HG03108 (cell line): ENCODE measurements around the gene JAK1.
A peak's percentile ranks its signal among the peaks of the same experiment; 100 is the strongest.
"Not testable (repeated sequence)": the region's sequence is repeated elsewhere in the genome, so short reads cannot be mapped to it uniquely, and the experiment has no call there.

ENCODE experiments used
- ATAC-seq: cut with Tn5 transposase; IDR thresholded peaks from one replicate; pipeline ENCODE4 v1.9.1; 2021; ENCODE audit warnings: moderate library complexity; ENCODE audit not compliant: unreplicated experiment

JAK1 gene

DNA sequence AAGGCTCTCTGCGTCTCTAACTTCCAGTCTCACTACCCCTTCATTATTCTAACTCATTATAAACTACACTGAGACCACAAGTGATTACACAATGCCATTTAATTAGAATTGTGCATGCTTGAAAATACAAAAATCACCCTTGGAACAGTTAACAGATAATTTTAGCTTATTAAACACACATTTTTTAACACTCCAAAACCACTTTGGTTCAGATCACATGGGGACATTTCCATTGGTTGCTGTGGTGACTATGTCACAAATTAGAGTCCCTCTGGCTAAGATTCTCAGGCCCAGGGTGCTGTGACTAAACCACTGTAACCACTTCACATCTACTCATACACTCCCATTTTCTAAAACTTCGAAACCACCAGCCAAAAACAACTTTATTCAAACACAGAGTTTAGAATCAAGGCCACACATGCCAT, 43.0 kb downstream of the JAK1 start:
- no peak for ATAC-seq

DNA sequence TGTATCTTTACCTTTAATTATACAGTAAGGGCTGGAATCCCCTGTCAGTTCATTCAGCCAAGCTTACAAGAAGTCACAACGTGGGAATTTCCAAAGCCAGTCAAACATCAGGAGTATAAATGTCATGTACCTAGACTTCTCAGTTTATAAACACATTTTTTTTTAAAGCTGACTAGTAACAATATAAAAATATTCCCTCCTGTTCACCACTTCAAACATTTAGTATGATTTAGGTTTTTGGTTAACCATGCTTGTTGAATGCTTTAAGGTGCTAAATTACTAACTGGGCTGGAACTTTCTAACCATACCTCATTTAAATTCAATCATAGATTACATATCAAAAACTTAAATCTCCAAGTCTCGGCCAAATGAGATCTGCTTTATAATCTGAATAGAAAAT, 44.0 kb downstream of the JAK1 start:
- no peak for ATAC-seq

DNA sequence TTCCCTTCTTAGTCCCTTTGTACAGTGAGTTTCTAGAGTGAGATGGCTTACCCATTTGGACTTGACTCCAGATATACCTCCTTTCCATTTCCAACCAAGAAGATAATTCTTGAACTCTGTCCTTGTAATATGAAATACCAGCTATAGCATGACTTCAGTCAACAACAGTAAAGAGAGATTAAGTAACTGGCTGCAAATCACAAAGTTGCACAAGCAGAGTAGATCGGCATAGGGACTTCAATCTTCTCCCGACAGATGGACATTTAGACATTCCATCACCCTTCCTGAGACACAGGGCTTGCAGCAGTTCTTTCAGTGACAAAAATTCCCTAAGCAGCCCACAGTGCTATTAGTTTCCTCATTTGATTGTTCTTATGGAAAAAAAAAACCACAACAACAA, 44.6 kb downstream of the JAK1 start:
- no peak for ATAC-seq

DNA sequence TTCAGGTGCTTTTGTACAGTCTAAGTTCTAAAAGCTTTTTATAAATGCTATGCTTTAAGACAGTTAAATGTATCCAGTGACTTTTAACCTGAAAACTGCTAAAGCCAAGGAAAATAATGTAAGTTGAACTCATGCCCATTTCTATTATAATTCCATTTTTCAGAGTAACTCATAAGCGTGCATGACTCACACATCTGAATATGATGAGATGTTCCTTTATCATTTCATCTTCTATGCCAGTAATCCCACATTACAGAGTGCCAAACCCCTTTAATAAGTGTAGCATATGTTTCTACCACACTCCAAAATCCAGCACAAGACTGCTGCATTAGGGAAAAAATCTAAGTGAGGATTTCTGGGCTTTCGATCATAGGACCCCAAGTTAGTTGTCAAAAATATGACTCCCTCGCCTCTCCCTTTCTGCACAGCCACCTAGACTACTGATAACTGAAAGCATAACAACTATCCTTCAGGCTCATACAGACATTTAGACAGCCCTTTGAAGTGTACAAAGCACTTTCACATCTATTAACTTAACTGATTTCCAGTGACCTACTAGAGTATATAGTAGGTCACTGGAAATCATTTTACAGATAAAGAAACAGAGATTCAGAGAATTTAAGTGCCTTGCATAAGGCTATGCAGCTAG, 45.3 kb downstream of the JAK1 start:
- ATAC-seq = no peak

DNA sequence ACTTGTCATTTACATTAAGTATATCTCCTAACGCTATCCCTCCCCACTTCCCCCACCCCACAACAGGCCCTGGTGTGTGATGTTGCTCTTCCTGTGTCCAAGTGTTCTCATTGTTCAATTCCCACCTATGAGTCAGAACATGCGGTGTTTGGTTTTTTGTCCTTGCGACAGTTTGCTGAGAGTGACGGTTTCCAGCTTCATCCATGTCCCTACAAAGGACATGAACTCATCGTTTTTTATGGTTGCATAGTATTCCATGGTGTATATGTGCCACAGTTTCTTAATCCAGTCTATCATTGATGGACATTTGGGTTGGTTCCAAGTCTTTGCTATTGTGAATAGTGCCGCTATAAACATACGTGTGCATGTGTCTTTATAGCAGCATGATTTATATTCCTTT, 47.2 kb downstream of the JAK1 start:
- ATAC-seq = not testable (repeated sequence)

DNA sequence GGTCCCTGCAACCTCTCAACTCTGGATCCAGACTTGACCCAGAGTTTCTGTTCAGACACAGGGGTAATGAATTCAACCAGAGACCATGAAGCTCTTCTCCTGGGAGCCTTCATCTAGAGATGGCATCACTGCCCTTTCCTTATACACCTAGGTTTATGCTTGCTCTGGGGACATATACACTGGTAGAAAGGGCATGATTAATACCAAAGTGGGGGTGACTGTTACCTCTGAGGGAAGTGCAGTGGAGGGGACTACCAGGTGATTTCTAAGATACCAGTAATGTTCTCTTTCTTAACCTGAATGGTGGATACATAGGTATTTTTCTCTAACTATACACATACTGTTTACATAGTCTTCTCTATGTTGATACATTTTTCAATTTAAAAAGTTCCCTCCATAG, 48.4 kb downstream of the JAK1 start:
- no peak for ATAC-seq

DNA sequence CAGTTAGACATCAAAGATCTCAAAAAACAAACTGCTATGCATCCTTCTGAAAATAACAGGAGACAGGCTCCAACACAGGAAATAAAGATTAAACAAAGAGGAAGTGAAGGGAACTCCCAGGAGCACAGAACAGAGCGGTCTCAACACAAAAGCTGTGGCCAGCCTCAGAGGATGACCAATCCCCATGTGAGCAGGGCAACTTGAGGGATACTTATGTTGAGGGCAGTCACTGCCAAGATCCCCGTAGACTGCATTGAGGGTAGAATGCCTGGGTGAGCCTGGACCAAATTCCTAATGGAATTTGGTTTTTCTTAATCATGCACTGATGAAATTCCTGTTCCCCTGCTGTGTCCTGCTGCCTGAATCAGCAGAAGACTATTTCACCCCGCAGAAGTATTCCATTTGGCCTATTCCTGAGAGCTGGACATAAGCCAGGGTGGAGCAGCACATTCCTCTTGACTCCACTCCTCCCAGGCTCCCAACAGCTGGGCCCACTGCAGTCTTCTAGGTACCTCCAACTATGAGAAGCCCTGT, 49.0 kb downstream of the JAK1 start:
- ATAC-seq = no peak

DNA sequence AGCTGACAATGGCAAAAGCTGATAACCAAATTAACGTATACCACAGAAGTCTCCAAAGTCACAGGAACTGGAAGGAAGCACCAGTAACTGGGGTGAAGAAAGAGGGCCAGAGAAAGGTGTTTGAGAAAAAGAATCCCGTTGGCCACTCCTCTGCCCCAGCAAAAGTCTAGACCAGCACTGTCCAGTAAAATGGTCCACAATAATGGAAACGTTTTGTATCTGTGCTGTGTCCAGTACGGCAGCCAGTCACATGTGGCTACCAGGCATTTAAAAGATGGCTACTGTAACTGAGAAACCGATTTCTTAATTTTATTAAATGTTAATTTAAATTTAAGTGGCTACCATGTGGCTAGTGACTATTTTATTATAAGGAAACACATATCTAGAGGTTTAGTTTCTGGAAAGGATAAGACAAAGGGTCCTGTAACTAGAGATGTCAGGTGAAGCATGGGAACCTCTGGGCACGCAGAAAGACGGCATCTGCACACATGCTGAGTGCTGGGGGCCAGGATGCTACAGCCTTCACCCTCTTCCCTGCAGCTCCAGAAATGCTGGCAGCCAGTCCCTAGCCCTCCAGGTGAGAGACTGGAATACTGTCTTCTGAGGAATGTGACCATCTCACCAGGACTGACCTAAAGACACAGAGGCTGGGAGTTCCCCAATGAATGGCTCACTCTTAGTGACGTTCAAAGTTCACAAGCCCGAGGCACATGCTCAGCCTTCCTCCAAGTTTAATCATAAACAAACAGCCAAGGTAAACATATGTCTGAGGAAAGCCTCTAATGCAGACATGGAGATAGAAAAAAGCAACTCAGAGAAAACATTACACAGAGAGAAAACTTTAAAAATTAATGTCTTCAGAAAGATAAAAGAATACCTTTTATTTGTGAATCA, 50.7 kb downstream of the JAK1 start:
- ATAC-seq = no peak

DNA sequence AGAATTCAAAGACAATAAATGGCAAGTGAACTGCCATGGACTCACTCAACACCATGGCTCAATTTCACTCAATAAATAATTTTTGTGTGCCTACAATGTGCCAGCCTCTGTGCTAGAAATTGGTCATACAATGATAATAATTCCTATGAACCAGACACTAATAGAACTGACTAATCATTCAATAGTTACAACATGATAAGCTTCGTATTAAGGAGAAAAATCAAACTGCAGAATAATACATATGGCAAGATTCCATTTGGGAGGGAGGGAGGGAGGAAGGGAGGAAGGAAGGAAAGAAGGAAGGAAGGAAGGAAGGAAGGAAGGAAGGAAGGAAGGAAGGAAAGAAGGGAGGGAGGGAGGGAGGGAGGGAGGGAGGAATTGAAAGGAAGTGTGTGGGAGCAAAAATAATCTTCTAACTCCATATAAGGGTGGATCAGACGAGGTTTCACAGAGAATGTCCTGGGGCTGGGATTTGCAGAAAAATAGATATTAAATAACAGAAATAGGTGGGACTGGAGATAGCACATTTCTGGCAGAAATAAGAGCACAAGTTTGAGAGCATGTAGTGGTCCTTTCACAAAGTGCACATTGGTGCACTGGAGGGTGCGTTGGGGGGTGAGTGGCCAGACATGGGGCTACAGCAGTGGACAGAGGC, 52.9 kb downstream of the JAK1 start:
- no peak for ATAC-seq

DNA sequence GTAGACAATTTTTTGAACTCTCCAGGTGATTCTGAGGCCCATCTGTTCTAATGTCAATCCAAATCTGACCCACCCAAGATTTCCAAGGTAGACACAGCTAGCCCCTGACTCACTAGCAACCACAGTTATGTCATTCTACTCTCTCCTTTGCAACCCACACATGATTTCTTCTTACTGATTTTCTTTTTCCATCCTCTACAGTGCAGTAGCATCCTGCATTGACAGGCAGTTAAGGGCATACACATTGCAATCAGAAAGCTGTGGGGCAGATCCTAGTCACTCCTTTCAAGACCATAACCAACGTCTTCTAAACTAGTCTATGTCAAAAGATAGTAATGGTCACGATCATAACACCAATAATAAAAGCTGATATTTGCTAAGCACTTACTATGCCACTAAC, 54.2 kb downstream of the JAK1 start:
- ATAC-seq = no peak

DNA sequence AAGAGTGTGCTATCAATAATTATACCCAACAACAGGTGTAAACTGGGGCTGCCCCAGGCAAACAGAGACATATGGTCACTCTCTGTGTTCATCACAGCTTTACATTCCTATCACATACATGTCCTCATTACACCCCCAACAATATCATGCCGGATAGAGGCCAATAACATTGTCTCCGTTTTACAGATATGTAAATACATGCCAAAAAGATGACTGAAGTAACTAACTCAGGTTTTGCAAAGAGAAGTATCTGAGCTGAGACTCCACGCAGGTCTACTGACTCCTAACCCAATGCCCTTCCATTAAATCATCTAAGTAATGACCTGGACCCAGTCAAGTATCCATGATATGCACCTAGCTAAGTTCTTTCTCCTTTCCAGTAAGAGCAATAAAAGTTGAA, 55.0 kb downstream of the JAK1 start:
- ATAC-seq = no peak

DNA sequence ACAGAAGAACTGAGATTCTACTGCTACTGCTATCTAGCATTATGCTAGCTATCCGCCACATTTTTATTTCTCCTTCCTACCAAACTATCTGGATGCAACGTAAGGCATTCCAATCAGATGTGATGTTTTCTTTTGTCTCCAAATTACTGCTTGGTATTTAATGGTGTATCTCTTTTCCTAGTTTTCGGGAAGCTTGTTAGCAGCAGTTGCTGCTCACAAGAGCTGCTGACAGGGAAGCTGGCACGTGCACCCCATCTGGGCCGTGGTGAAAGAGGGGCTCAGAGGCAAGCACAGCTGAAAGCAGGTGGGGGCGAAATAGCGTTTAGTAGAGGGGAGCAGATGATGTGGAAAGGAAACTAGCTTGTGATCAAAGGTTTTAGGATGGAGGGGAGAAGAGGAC, 57.3 kb downstream of the JAK1 start:
- no peak for ATAC-seq

DNA sequence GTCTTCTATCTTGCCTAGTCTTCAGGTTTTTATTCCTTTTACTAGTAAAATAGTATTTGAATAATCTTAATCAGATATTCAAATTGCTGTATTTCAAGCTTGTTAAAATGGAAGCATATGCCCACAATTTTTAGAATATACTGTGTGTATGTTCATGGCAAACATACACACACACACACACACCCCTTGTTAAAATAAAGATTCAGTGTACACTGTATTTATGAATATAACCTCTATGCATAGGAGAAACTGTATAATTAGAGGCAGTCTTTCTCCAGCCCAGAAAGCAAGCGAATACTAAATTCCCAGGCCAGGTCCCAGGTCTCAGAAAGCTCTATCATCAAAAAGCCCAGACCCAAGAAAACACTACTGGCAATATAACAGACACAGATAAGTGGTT, 57.8 kb downstream of the JAK1 start:
- ATAC-seq = no peak

DNA sequence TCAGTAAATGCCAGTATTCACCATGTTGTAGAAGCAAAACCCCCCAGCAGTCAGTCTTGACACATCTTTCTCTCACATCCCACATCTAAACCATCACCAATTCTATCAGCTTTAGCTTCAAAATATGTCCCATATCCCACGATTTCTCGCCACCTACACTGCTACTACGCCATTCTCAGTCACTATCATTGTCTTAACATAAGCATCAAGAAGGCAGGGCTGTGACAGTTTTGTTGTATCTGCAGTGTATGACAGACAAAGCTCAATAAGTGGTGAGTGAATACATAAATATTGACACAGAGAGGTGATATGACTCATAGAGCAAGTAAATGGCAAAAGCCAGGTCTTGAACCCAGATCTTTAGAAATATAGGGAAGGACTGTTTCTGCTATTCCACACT, 59.9 kb downstream of the JAK1 start:
- no peak for ATAC-seq

DNA sequence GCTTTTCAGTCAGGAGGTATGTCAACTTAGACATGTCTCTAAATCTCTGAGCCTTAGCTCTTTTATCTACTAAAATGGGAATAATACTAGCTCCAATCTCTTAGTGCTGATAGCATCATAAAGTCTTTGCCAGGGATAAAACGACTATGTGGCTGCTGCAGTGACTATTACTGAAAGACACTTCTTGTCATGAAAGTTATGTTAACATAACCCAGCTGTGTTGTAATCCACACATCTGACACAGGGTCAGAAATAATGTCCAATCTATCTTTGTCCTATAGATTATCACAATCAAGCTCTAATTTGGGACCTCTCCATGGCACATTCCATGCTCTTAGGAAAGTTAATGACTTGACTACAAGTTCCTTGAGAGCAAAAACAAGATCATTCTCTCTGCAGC, 62.8 kb downstream of the JAK1 start:
- no peak for ATAC-seq

DNA sequence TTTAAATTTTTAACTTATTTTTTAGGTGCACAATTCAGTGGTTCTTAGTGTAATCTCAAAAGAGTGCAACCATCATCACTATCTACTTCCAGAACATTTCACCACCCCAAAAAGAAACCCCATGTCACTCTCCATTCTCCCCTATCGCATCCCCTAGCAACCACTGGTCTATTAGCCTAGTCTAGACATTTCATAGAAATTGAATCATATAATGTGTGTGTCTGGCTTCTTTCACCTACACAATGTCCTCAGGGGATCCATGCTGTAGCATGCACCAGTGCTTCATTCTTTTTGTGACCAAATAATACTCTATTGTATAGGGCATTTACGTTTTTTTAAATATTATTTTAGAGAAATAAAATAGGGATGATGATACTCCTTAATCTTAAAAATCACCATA, 64.7 kb downstream of the JAK1 start:
- no peak for ATAC-seq

DNA sequence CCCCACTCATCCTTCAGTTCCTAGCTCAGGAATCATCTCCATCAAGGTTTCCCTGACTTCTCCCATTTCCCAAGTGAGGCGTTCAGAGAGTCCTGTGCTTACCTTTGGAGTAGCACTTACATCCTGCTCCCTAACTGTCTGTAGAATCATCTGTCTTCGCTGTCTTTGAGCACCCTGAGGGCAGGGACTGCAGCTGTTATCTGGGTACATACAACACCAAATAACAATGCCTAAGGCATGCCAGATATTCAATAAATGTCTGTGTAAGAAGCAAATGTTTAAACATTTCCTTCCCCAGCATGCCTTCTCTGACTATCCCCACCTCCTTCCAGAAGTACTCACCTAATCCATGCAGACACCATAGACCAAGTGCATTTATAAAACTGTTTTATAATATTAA, 65.4 kb downstream of the JAK1 start:
- ATAC-seq = no peak

DNA sequence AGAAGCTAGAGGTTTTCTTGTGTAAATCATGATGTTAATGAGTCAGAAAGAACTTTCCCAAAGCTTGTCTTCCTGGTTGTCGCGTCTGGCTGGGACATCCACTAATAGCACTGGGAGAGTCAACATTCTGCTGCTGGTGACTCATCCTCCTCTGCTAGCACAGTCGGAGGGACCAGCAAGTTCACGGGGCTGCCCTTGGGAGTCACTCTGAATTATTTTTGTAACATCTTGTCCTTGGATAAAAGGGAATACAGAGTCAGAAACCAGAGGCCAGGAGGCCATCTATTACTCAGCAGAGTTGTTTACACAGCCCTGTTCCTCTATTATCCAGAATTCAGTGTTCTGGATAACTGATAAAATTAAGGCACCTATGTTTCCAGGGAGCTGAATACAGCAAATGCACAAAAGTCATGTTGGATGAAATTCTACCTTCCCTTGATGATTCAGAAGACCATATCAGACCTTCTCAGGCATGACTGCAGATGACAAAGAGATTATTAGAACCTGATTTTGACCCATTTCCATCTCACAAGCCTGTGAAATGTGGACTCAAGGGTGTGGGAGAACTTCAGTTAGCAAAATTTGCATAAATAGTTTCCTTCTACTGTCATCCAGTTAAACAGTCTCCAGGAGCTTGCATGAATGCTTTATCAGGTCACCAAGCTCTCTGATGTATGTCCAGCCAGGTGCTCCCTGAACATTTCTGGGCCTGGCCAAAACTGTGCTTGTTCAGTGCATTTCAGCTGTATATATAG, 68.1 kb downstream of the JAK1 start:
- peak; percentile 70 for ATAC-seq

DNA sequence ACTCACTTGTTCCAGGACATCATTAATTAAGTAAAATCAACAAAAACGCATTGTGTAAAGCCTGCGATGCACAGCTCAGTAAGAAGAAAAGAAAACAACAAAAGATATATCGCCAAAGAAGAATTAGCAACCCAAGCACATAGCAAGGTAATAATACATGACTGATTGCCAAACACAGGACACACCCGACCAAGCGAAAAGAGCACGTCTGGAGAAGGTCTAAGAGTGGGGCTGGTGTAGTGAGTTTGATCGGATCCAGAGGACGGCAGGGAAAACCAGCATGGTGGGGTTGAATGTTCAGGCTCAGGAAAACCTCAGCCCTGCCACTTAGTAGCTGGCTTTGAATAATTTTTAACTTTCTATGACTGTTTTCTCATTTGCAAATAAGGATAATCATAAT, 69.8 kb downstream of the JAK1 start:
- no peak for ATAC-seq

DNA sequence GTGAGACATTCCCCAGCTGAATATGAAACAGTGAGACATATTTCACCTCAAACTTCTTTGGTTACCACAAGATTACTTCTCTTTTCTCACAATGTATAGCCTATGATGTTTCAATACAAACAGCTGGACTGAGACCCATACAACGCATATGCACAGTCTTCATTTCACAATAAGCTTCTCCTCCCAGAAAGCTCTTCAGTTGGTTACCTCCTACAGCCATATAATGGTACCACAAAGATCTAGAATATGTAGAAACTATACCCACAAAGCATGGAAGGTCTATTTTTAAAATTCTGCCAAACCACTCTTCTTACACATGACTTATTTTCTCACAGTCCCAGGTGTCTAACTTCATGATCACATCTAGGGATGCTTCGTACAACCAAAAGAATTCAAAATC, 70.8 kb downstream of the JAK1 start:
- ATAC-seq = peak; percentile 44
